GM18511 (cell line): ENCODE measurements around the gene SLC9A3.
"Not testable (repeated sequence)": the region's sequence is repeated elsewhere in the genome, so short reads cannot be mapped to it uniquely, and the experiment has no call there.

Experiments used
- ATAC-seq: cut with Tn5 transposase; IDR thresholded peaks from one replicate; pipeline ENCODE4 v1.9.1; 2021; ENCODE audit warnings: mild to moderate bottlenecking, moderate library complexity; ENCODE audit not compliant: unreplicated experiment

SLC9A3 gene

DNA sequence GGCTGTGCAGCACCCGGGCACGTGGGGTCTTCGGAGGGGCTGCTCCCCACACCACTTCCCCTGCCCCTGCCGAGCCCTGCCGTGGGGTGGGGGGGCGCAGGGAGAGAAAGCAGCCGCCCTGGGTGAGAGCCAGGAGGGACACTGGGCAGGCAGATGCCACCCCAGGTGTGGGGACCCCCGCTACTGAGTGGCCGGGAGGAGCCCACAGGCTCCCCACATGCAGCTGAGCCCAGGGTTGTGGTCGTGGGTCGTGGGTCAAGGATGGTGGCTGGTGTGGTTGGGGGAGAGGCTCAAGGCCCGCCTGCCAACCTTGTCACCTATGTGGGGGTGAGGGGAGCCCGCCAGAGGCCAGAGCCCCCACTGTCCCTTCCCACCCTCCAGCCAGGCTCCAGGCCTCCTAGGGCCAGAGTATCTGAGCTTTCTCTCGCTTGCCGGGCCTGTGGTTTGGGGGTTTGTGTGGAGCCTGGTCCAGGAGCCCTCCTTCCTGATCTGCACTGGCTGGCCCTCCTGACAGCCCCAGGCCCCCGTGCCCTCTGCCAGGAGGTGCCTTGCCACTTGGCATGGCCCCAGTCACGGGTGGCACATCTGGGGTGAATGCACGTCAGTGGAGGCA lies 45.8 kb downstream of the SLC9A3 start:
- ATAC-seq: no peak

DNA sequence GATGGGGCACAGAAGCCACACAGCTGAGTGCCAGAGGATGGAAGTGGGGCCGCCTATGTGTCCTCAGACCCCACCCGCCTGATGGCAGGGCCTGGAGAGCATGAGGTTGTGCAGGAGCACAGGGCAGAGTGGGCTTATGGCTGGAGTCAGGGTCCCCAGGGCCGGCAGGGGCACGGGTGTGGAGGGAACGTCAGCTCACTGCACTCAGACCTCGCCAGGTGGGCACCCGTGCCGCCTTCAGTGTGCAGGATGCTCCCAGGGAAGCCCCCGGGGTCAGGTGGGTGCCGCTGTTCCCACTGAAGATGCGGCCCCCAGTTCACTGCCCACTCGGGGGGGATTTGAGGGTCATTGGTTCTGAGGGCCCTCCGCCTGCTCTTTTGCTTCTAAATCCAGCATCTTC lies 46.4 kb downstream of the SLC9A3 start:
- ATAC-seq: no peak

GRCh38 chr5:477247-477646 lies 47.0 kb downstream of the SLC9A3 start:
- no peak for ATAC-seq

DNA sequence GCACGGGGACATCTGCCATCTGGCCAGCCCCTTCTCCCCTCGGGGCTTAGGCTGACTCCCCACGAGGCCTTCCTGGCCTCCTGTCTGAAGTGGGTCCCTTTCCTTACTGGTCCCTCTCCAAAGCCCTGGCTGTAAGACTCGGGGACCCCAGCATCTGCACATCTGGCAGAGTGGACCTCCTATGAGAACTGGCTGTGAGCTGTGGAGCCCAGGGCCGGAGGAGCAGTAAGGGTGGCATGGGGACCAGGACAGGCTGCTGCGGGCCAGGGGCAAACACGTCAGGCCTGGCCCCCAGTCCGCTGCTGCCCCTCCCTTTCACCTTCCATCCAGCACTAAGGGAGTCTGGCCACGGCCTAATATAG lies 47.5 kb downstream of the SLC9A3 start:
- no peak for ATAC-seq

- no peak for ATAC-seq
Measured at GRCh38 chr5:476102-476813, 48.0 kb downstream of the SLC9A3 start.

DNA sequence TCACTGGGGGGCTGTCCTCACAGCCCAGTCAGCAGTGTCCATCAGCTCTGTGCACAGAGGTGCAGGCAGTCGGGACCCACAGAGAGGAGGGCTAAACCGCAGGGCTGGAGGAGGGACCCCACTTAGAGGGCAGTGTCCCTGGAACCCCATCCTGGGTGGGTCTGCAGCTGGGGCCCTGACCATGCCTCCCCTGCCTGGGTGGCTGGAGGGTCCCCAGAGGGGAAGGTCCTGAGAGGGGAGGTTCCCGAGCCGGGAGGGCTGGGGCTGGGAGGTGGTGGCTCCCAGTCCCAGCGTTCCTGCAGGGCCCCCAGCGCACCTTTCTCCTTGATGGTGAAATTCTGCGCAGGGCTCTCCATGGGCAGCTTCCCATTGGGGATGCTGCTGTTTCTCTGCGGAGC lies 48.5 kb downstream of the SLC9A3 start:
- no peak for ATAC-seq

DNA sequence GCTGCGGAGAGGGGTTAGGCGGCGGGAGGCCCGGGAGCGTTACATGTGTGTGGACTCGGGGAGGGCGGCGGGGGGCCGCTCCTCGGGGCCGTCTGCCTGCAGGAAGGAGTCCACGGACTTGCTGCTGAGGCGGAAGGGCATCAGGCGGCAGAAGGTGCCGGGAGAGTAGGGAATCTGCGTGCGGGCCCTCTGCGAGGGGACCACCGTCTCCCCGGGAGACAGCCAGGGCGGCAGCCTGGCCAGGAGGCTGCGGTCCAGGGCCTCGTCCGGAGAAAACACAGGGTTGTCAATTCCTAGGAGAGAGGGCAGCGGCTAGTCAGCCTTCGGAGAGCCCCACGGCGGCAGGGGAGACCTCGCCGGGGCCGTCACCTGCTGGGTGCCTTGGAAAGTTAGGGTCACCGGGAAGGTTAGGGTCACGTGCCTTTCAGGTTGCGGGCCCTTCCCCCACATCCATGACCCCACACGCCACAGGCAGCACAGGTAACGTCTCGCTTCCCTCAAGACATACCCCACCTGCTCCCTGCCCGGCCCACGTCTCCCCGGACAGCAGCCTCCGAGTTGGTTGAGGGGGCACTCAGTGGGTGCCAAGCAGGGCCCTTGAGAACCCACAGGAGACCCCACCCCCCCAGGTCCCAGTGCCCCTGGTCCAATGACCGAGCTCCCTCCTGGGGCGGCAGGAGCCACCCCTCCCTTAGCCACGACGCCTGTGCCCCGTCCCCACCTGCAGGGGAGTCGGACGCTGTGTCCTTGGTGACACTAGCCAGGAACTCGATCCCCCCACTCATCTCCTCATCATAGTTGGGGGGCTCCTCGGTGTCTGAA lies 49.2 kb downstream of the SLC9A3 start:
- ATAC-seq: no peak

GRCh38 chr5:474232-474839 lies 49.9 kb downstream of the SLC9A3 start:
- ATAC-seq: not testable (repeated sequence)

DNA sequence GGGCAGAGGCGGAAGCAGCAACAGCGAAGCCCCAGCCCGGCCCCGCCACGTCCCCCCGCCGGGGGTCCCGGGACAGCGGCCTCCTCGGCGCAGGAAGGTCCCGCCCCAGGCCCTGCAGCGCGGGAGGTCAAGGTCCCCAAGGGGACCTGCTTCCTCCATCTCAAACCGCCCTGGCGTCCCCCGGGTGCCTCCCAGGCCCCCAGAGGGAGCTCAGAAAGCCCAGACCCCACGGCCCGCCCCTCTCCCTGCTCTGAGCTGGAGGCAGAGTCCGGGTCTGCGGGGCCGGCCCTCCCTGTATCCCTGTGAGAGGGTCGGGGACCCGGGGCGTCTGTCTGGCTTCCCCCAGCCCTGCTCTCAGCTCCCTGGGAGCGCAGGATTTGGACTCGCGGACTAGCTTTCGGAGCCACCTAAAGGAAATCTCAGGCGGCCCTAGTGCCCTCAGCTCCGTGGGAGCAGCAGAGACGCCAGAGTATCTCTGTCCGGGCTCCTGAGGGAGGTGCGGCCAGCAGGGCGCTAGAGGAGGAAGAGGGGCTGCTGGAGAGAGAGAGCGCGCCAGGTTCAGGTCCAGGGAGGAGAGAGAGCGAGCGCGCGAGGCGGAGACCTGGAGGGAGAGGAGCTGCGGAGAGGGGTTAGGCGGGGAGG lies 50.6 kb downstream of the SLC9A3 start:
- peak; percentile 26 for ATAC-seq

DNA sequence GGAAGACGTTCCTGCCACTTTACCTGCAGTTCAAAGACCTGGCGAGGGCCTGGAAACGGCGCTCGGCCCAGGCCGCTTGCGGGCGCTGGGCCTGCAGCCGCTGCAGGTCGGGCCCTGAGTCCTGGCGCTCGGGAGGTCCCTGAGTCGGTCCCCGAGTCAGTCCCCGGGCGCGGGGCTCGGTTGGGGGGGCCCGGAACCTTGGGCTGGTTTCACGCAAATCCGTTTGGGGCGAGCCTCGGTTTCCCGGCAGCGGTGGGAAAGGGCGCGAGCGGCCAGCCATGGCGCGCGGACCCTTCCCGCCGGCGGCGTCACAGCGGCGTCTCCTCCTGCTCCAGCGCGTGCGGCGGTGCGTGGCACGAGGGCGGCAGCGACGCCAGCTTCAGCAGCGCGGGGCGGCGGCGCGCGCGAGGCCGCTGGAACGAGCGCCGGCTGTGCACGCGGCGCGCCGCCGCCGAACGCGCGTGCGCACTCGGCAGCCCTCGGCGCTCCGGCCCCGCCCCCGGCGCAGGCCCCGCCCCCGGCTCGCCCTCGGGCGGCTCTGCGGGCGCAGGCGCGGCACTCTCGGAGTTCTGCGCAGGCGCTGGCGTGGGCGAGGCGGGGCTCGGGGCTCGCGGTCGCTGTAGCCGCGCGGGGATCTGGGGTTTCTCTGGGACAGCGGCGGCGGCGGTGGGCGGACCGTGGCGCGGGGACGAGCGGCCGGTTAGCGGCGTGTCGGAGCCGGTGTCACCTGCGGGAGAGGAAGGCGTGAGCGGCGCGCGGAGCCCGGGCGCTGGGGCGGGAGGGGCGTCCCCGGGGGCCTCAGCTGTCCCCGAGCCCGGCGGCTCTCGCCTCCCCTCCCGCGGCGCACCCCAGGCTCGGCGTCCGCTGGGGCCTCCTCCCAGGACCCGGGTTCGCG lies 51.3 kb downstream of the SLC9A3 start:
- ATAC-seq: peak; percentile 74

GRCh38 chr5:472076-472655 lies 52.1 kb downstream of the SLC9A3 start:
- ATAC-seq: peak; percentile 23

GRCh38 chr5:471750-472058 lies 52.5 kb downstream of the SLC9A3 start:
- no peak for ATAC-seq

GRCh38 chr5:470961-471749 lies 53.1 kb downstream of the SLC9A3 start:
- ATAC-seq: no peak

GRCh38 chr5:469752-470483 lies 54.3 kb downstream of the SLC9A3 start:
- ATAC-seq: no peak

DNA sequence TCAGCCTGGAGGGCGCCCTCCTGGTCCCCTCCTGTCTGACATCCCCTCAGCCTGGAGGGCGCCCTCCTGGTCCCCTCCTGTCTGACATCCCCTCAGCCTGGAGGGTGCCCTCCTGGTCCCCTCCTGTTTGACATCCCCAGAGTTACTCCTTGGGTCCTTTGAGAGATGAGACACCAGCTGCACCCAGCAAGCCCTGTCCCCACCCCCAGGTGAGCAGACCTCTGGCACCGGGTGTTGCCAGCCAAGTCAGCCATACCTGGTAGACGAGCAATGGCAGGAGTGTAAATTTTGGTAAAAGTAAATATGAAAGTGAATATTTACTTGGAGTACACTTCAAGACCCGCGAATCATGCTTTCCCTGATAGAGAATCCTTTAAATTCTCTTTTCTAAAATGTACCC lies 55.8 kb downstream of the SLC9A3 start:
- ATAC-seq: no peak

- no peak for ATAC-seq
Measured at GRCh38 chr5:466661-467310, 57.5 kb downstream of the SLC9A3 start.

- ATAC-seq: no peak
Measured at GRCh38 chr5:465591-466403, 58.5 kb downstream of the SLC9A3 start.
